ENCODE data around the gene MEGF6. TPM values are rescaled to one million over a fixed set of nuclear protein-coding genes. Genes with fewer than 3 reads are reported as not detected.

Gene MEGF6
- total RNA-seq, 1 donor from 2014 or later = 33.3 TPM

DNA sequence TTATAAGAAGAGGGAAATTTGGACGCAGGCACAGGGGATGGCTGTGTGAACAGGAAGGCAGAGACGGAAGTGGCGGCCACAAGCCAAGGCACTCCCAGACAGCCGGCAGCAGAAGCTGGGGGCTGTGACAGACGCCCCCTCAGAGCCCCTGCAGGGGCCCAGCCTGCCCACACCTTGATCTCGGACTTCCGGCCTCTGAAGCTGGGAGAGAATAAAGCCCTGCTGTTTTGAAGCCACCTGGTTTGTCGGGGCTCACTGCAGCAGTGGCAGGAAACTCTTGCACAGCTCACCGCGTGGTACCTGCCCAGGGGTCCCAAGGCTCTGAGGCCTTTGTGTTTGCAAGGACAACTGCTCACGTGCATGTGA lies 13.7 kb downstream of the MEGF6 start:
- no peak for TF ChIP-seq CTCF (conservative IDR thresholded peaks at IDR 0.05; ENCODE audit: low read depth, low read length)
- H3K4me3 ChIP-seq (ENCODE audit: low read depth, low read length) = no peak overlapping the region
- DNase-seq (ENCODE audit: low read depth) = no peak

DNA sequence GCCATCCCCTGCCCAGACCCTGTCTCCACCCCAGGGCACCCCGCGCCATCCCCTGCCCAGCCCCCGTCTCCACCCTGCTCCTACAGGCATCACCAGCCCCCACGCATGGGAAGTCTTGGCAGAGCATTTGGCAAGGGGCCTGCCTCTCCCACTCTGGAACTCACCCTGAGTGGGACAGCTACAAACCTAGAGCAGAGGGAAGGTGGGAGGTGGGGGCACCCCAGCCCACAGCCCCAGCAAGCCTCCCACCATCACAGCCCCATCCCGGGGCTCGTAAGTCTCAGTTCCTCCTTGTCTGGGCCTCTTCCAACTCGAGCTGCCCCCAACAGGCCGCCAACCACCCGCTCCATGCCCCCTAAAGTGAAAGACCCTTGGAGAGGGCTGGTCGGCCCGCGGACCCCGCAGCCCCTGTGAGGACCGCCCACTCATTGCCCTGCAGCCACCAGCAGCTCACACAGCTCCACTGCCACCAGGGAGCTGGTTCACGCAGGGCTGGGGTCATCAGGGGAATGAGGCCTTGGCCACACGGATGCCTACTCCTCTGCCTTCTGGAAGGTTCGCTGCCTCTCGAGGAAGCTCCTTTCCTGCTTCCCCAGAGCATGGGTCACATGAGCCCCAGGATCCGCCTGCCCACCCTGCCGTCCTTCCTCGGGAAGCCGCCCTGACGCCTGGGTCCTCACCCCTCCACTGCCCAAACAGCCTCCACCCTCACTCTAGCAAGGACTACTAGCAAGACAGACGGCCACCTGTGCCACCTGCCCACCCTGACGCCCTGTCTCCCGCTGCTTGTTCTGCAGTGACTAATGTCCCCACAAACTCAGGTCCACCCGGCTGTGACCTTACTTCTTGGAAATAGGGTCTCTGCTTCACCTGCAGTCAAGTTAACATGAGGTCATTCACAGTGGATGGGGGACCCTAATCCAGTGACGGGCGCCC lies 14.4 kb downstream of the MEGF6 start:
- DNase-seq (ENCODE audit: low read depth) = no peak
- no peak overlapping the region for H3K4me3 ChIP-seq (ENCODE audit: low read depth, low read length)
- no peak for TF ChIP-seq CTCF (conservative IDR thresholded peaks at IDR 0.05; ENCODE audit: low read depth, low read length)

DNA sequence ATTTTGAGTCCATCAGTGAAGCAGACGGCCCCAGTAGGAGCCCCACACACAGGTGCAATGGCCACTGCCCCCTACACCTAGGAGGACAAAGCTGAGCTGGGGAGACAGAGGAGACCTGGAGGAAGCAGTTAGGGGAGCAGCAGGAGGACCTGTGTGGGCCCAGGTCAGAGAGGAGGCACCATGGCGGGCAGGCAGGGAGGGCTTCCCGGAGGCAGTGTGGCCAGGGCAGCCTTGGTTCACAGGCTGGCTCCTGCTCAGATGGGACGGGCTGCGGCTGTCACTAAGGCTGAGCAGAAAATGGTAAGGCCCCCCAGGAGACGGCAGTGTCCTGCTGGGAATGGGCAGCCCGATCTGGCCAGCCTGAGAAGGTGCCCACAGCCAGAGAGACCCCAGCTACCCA lies 15.4 kb downstream of the MEGF6 start:
- H3K4me3 ChIP-seq (ENCODE audit: low read depth, low read length) = no peak overlapping the region
- no peak for TF ChIP-seq CTCF (conservative IDR thresholded peaks at IDR 0.05; ENCODE audit: low read depth, low read length)
- no peak for DNase-seq (ENCODE audit: low read depth)

GRCh38 chr1:3594706-3595377 lies 16.5 kb downstream of the MEGF6 start:
- no peak overlapping the region for H3K4me3 ChIP-seq (ENCODE audit: low read depth, low read length)
- no peak for DNase-seq (ENCODE audit: low read depth)
- no peak for TF ChIP-seq CTCF (conservative IDR thresholded peaks at IDR 0.05; ENCODE audit: low read depth, low read length)

GRCh38 chr1:3593745-3594144 lies 17.6 kb downstream of the MEGF6 start:
- TF ChIP-seq CTCF (conservative IDR thresholded peaks at IDR 0.05; ENCODE audit: low read depth, low read length) = no peak
- DNase-seq (ENCODE audit: low read depth) = no peak
- no peak overlapping the region for H3K4me3 ChIP-seq (ENCODE audit: low read depth, low read length)

- no peak for DNase-seq (ENCODE audit: low read depth)
- H3K4me3 ChIP-seq (ENCODE audit: low read depth, low read length) = no peak overlapping the region
- no peak for TF ChIP-seq CTCF (conservative IDR thresholded peaks at IDR 0.05; ENCODE audit: low read depth, low read length)
Measured at GRCh38 chr1:3593334-3593733, 18.0 kb downstream of the MEGF6 start.

All from epithelial cell of proximal tubule (primary cell).